Keratinocyte (primary cell): Measurements from ENCODE around the gene TMEM201.

Experiments used
- CTCF ChIP-seq, 3 experiments: IDR thresholded peaks in 1 of 3; conservative IDR thresholded peaks in 1 of 3; optimal IDR thresholded peaks in 1 of 3; 2 replicates in 2 of 3; 3 replicates in 1 of 3; pipeline versions ENCODE3 to v1.5.1; 2011; ENCODE audit warnings: low read length in 3 of 3, mild to moderate bottlenecking in 3 of 3, moderate library complexity in 2 of 3, control low read depth in 1 of 3, inconsistent platforms in 1 of 3; ENCODE audit not compliant: insufficient read depth in 2 of 3; ENCODE audit errors: extremely low read depth in 1 of 3
- EZH2 ChIP-seq: IDR thresholded peaks from one replicate; pipeline ENCODE4 v1.6.1; 2012; ENCODE audit warnings: inconsistent platforms, mild to moderate bottlenecking, low read length, moderate library complexity

- no peak for TF ChIP-seq CTCF (optimal IDR thresholded peaks at IDR 0.05 in 1 of 3, IDR thresholded peaks at IDR 0.05 in 1 of 3, conservative IDR thresholded peaks at IDR 0.05 in 1 of 3; ENCODE audit: extremely low read depth in 1 of 3, insufficient read depth in 2 of 3, low read length in 3 of 3)
- no peak for TF ChIP-seq EZH2
Measured at GRCh38 chr1:9596415-9597123, 7.9 kb downstream of the TMEM201 start.
